ENCODE measurements around the gene BCL2L1.
A peak's percentile ranks its signal among the peaks of the same experiment; 100 is the strongest.
"Not testable (repeated sequence)": the region's sequence is repeated elsewhere in the genome, so short reads cannot be mapped to it uniquely, and the experiment has no call there.

The BCL2L1 gene

GRCh38 chr20:31722257-31723068 lies at the start of gene BCL2L1:
BCL2L1 (minus strand) TSS chr20:31722868; CDS start chr20:31722218, 650 bp downstream.
- peak in 50 of 51 donors; percentile 16 to 93 (median 77) for DNase-seq

- no peak for DNase-seq
Observed at GRCh38 chr20:31770243-31770642, 47.6 kb upstream of the BCL2L1 start.

GRCh38 chr20:31769681-31770080 lies 47.0 kb upstream of the BCL2L1 start:
- no peak for DNase-seq

GRCh38 chr20:31767805-31768204 lies 45.1 kb upstream of the BCL2L1 start:
- DNase-seq: no peak

GRCh38 chr20:31764641-31765305 lies 42.1 kb upstream of the BCL2L1 start:
- DNase-seq: no peak

- no peak for DNase-seq
Observed at GRCh38 chr20:31760519-31761240, 38.0 kb upstream of the BCL2L1 start.

- no peak for DNase-seq
Observed at GRCh38 chr20:31759836-31760518, 37.3 kb upstream of the BCL2L1 start.

GRCh38 chr20:31758991-31759390 lies 36.3 kb upstream of the BCL2L1 start:
- DNase-seq: no peak

- DNase-seq: no peak
Observed at GRCh38 chr20:31758521-31758920, 35.9 kb upstream of the BCL2L1 start.

- DNase-seq: no peak
Observed at GRCh38 chr20:31757254-31757653, 34.6 kb upstream of the BCL2L1 start.

- DNase-seq: no peak
Observed at GRCh38 chr20:31751126-31751525, 28.5 kb upstream of the BCL2L1 start.

GRCh38 chr20:31749223-31749622 lies 26.6 kb upstream of the BCL2L1 start:
- DNase-seq: no peak

- no peak for DNase-seq
Observed at GRCh38 chr20:31747640-31748039, 25.0 kb upstream of the BCL2L1 start.

GRCh38 chr20:31747028-31747427 lies 24.4 kb upstream of the BCL2L1 start:
- not testable (repeated sequence) for DNase-seq

- no peak for DNase-seq
Observed at GRCh38 chr20:31746068-31746878, 23.6 kb upstream of the BCL2L1 start.

- no peak for DNase-seq
Observed at GRCh38 chr20:31740656-31741323, 18.1 kb upstream of the BCL2L1 start.

- DNase-seq: no peak
Observed at GRCh38 chr20:31740208-31740607, 17.5 kb upstream of the BCL2L1 start.

- DNase-seq: no peak
Observed at GRCh38 chr20:31739550-31739977, 16.9 kb upstream of the BCL2L1 start.

- DNase-seq: peak; percentile 59 to 99 (median 92)
Observed at GRCh38 chr20:31738729-31739549, 16.3 kb upstream of the BCL2L1 start, which contains the start of gene TPX2. TPX2 (plus strand) TSS chr20:31739290; CDS start chr20:31757477, 18,187 bp downstream.

Data from hypothalamus (tissue), 51 donors.